SK-N-SH (cell line): ENCODE results near the gene PIF1. TPM values are rescaled to one million over a fixed set of nuclear protein-coding genes. Genes with fewer than 3 reads are reported as not detected.

Experiments
- CTCF ChIA-PET: fragments of 300-600, 350-600 bp; formaldehyde crosslinking; extraction: SDS; loops from one replicate; lab custom pipeline; 2021; lab: Yijun Ruan, JAX
- POLR2A ChIA-PET: fragments of 350-600 bp; sonication (Branson Sonifier 250); formaldehyde crosslinking; extraction: SDS; loops from one replicate; lab custom pipeline; 2020; ENCODE audit warnings: antibody characterized with exemption, inconsistent platforms; lab: Yijun Ruan, JAX
- DNase-seq: peaks from one replicate; pipeline ENCODE4 v3.0.0; 2012
- H2AFZ ChIP-seq: fragments of 200-600 bp; sonication (generic); 2 replicates; pipeline ENCODE4 v1.8.1; 2016; ENCODE audit warnings: antibody characterized with exemption, mild to moderate bottlenecking, low read depth
- H3F3A ChIP-seq: fragments of 200-600 bp; sonication (generic); replicated peaks from 2 replicates; pipeline ENCODE3; 2016; ENCODE audit warnings: antibody characterized with exemption, mild to moderate bottlenecking; ENCODE audit not compliant: insufficient read depth
- H3K27ac ChIP-seq, 2 experiments: fragments of 200-500 bp in 1 of 2; fragments of 200-600 bp in 1 of 2; sonication (Bioruptor generic) in 1 of 2; sonication (generic), shearing (Covaris generic) in 1 of 2; 2 replicates each; pipeline versions ENCODE4 v1.5.1 to v1.6.1; 2014 to 2016; ENCODE audit warnings: low read depth in 2 of 2, inconsistent platforms in 1 of 2, low read length in 1 of 2, mild to moderate bottlenecking in 1 of 2, mixed read lengths in 1 of 2
- H3K27me3 ChIP-seq: fragments of 200-600 bp; sonication (generic), shearing (Covaris generic); 2 replicates; pipeline ENCODE4 v1.6.1; 2016; ENCODE audit warnings: mixed run types; ENCODE audit not compliant: insufficient read depth
- H3K36me3 ChIP-seq, 2 experiments: fragments of 200-500 bp in 1 of 2; fragments of 200-600 bp in 1 of 2; sonication (Bioruptor generic) in 1 of 2; sonication (generic) in 1 of 2; replicated peaks in 1 of 2; 2 replicates each; pipeline versions ENCODE3 to v1.5.1; 2014 to 2016; ENCODE audit warnings: low read length in 1 of 2, mild to moderate bottlenecking in 1 of 2; ENCODE audit not compliant: insufficient read depth in 2 of 2, control insufficient read depth in 1 of 2
- H3K4me1 ChIP-seq, 2 experiments: fragments of 200-500 bp in 1 of 2; fragments of 200-600 bp in 1 of 2; sonication (Bioruptor generic) in 1 of 2; sonication (generic), shearing (Covaris generic) in 1 of 2; 2 replicates each; pipeline versions ENCODE4 v1.5.1 to v1.6.1; 2014 to 2016; ENCODE audit warnings: low read depth in 1 of 2, low read length in 1 of 2, mixed run types in 1 of 2; ENCODE audit not compliant: insufficient read depth in 2 of 2, control insufficient read depth in 1 of 2
- H3K4me2 ChIP-seq: fragments of 200-600 bp; sonication (generic), shearing (Covaris generic); 2 replicates; pipeline ENCODE4 v1.6.1; 2017; ENCODE audit warnings: mixed run types
- H3K4me3 ChIP-seq, 2 experiments: fragments of 200-500 bp in 1 of 2; fragments of 200-600 bp in 1 of 2; sonication (Bioruptor generic) in 1 of 2; sonication (generic), shearing (Covaris generic) in 1 of 2; 2 replicates each; pipeline versions ENCODE4 v1.5.1 to v1.8.1; 2014 to 2016; ENCODE audit warnings: low read depth in 2 of 2, inconsistent platforms in 1 of 2, low read length in 1 of 2, mild to moderate bottlenecking in 1 of 2, mixed read lengths in 1 of 2, moderate library complexity in 1 of 2
- H3K79me2 ChIP-seq: fragments of 200-600 bp; sonication (generic); 2 replicates; pipeline ENCODE4 v1.8.1; 2017; ENCODE audit warnings: mild to moderate bottlenecking; ENCODE audit not compliant: insufficient read depth
- H3K9ac ChIP-seq: fragments of 200-600 bp; sonication (generic); 2 replicates; pipeline ENCODE4 v1.6.1; 2017; ENCODE audit warnings: mixed run types
- H3K9me2 ChIP-seq: fragments of 200-600 bp; sonication (generic); 2 replicates; pipeline ENCODE4 v1.6.1; 2017; ENCODE audit warnings: mixed run types
- H3K9me3 ChIP-seq: fragments of 200-600 bp; sonication (generic); 2 replicates; pipeline ENCODE4 v1.6.1; 2017; ENCODE audit warnings: mixed run types, mild to moderate bottlenecking, moderate library complexity
- H4K20me1 ChIP-seq: fragments of 200-600 bp; sonication (generic); 2 replicates; pipeline ENCODE4 v1.6.1; 2017; ENCODE audit warnings: mild to moderate bottlenecking, mixed run types; ENCODE audit not compliant: insufficient read depth
- CHD2 ChIP-seq: fragments of 150-350 bp; IDR thresholded peaks from 2 replicates; pipeline ENCODE4 v1.6.1; 2018; ENCODE audit warnings: low read length; ENCODE audit not compliant: partially characterized antibody
- EP300 ChIP-seq, 2 experiments: IDR thresholded peaks; 2 replicates each; pipeline versions ENCODE4 v1.4.0 to v1.6.1; 2012; ENCODE audit warnings: borderline replicate concordance in 1 of 2, low read depth in 1 of 2, low read length in 1 of 2
- FOXJ3 ChIP-seq: sonication (generic); formaldehyde crosslinking; IDR thresholded peaks from 2 replicates; pipeline ENCODE4 v1.5.1; 2020; ENCODE audit warnings: mild to moderate bottlenecking, missing genetic modification reagents
- GATA2 ChIP-seq: sonication (generic); formaldehyde crosslinking; IDR thresholded peaks from 2 replicates; pipeline ENCODE4 v1.5.0; 2020; ENCODE audit warnings: mild to moderate bottlenecking, missing genetic modification reagents
- NFIC ChIP-seq: IDR thresholded peaks from 2 replicates; pipeline ENCODE4 v1.4.0; 2012; ENCODE audit warnings: borderline replicate concordance
- PBX3 ChIP-seq: IDR thresholded peaks from 2 replicates; pipeline ENCODE4; 2012
- RCOR1 ChIP-seq: fragments of 150-350 bp; IDR thresholded peaks from 2 replicates; pipeline ENCODE4 v1.6.1; 2017; ENCODE audit warnings: antibody characterized with exemption, low read length
- RXRA ChIP-seq: IDR thresholded peaks from 2 replicates; pipeline ENCODE4 v1.4.0; 2012; ENCODE audit warnings: low read depth, mild to moderate bottlenecking, borderline replicate concordance
- SIN3A ChIP-seq: IDR thresholded peaks from 2 replicates; pipeline ENCODE4 v1.6.1; 2012; ENCODE audit warnings: low read depth, mild to moderate bottlenecking, low read length, moderate library complexity, borderline replicate concordance
- SMC3 ChIP-seq: IDR thresholded peaks from 2 replicates; pipeline ENCODE4 v1.6.1; 2012; ENCODE audit warnings: low read depth, low read length, improper control_type of control experiment
- TAF1 ChIP-seq: IDR thresholded peaks from 2 replicates; pipeline ENCODE4 v1.6.1; 2012; ENCODE audit warnings: low read depth, mild to moderate bottlenecking, low read length, moderate library complexity, borderline replicate concordance
- TCF12 ChIP-seq: IDR thresholded peaks from 2 replicates; pipeline ENCODE4 v1.4.0; 2012
- YY1 ChIP-seq: IDR thresholded peaks from 2 replicates; pipeline ENCODE4 v1.4.0; 2012; ENCODE audit warnings: low read depth, mild to moderate bottlenecking
- ZBTB33 ChIP-seq: IDR thresholded peaks from 2 replicates; pipeline ENCODE4 v1.4.0; 2012; ENCODE audit warnings: low read depth, borderline replicate concordance
- WGBS: methylation state at CpG from one replicate; pipeline ENCODE4 v1.1.6; 2017; ENCODE audit warnings: low lambda C conversion rate; 5-methylcytosine and 5-hydroxymethylcytosine counted together
- polyA plus RNA-seq, 3 experiments: library from polyadenylated mRNA; depleted of rRNA; stranded (reverse); fragments of >200 nt; gene quantifications; 2 replicates each; pipeline ENCODE4 v1.2.3, GENCODE V29; 2012
- TF ChIP-seq, protein P1 (sequence below): fragments of 200-600 bp; sonication (generic); IDR thresholded peaks from 2 replicates; pipeline ENCODE4 v1.6.1; 2017; ENCODE audit warnings: antibody characterized with exemption, mild to moderate bottlenecking, moderate library complexity

The PIF1 gene
- polyA plus RNA-seq, 1 of the 3 experiments (the other 2 are of a cell fraction): 12.4 TPM

DNA sequence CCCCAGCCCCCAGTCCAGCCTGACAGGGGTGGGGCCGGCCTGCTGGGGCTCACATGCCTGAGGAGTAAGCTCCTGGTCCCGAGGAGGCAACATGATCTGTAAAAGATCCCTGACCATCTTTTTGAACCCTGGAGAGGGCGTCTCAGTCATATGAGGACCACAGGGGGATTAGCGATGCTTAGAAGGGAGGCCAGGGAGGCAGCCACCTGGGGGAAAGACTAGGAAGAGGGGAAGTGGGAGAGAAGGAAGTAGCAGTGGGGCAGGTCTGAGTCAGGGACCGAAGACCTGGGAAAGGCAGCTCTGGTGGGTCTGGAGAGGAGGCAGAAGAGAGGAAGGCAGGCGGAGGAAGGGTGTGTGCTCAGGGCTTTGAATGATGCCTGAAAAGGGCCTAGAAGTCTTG, 18.9 kb downstream of the PIF1 start:
- no peak overlapping the region for H2AFZ ChIP-seq
- no peak for DNase-seq
- no peak overlapping the region for H3K9ac ChIP-seq
- H3K4me1 ChIP-seq: peaks cover 0 to 10% of the 10 kb centered on the region in 2 experiments; a peak in 1 of 4 replicates
- TF ChIP-seq, protein P1, sequence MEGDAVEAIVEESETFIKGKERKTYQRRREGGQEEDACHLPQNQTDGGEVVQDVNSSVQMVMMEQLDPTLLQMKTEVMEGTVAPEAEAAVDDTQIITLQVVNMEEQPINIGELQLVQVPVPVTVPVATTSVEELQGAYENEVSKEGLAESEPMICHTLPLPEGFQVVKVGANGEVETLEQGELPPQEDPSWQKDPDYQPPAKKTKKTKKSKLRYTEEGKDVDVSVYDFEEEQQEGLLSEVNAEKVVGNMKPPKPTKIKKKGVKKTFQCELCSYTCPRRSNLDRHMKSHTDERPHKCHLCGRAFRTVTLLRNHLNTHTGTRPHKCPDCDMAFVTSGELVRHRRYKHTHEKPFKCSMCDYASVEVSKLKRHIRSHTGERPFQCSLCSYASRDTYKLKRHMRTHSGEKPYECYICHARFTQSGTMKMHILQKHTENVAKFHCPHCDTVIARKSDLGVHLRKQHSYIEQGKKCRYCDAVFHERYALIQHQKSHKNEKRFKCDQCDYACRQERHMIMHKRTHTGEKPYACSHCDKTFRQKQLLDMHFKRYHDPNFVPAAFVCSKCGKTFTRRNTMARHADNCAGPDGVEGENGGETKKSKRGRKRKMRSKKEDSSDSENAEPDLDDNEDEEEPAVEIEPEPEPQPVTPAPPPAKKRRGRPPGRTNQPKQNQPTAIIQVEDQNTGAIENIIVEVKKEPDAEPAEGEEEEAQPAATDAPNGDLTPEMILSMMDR: no peak
- TF ChIP-seq RXRA: no peak
- no peak for TF ChIP-seq NFIC
- no peak for TF ChIP-seq PBX3
- no peak for TF ChIP-seq EP300 (IDR thresholded peaks at IDR 0.05; ENCODE audit: borderline replicate concordance in 1 of 2, low read depth in 1 of 2, low read length in 1 of 2)
- no peak for TF ChIP-seq GATA2 (CRISPR knock-in tag)
- no peak for TF ChIP-seq SIN3A
- TF ChIP-seq FOXJ3 (CRISPR knock-in tag): no peak
- TF ChIP-seq YY1: no peak
- no peak for TF ChIP-seq ZBTB33
- TF ChIP-seq SMC3: no peak
- TF ChIP-seq TCF12: no peak
- TF ChIP-seq RCOR1: no peak
- no peak for TF ChIP-seq TAF1
- TF ChIP-seq CHD2: no peak
- H4K20me1 ChIP-seq: no peaks in the 10 kb centered on the region
- no peaks in the 10 kb centered on the region for H3K27me3 ChIP-seq
- no peak overlapping the region for H3K4me2 ChIP-seq
- H3K36me3 ChIP-seq: no peaks in the 10 kb centered on the region
- no peaks in the 10 kb centered on the region for H3F3A ChIP-seq
- no peaks in the 10 kb centered on the region for H3K9me2 ChIP-seq
- CTCF ChIA-PET: interaction anchor here (0.9 to 9.5 kb wide), 4 partner anchors 57 to 120 kb away, joined by 3 to 286 read pairs (median 30); no protein-coding TSS in a partner anchor
- POLR2A ChIA-PET: interaction anchor here (0.6 kb wide), 1 partner anchor 185 kb away, joined by 3 read pairs; no protein-coding TSS in a partner anchor
- H3K4me3 ChIP-seq: no peak overlapping the region
- H3K9me3 ChIP-seq: no peaks in the 10 kb centered on the region
- no peak overlapping the region for H3K27ac ChIP-seq
- WGBS: 73% methylated on average over 6 of the region's 6 CpGs
- H3K79me2 ChIP-seq: no peaks in the 10 kb centered on the region
